Loucy (cell line): ENCODE results near the gene CDH13.

ENCODE experiments used
- H2AFZ ChIP-seq: fragments of 200-600 bp; sonication (generic); 2 replicates; pipeline ENCODE4 v1.6.0; 2016; ENCODE audit warnings: antibody characterized with exemption, mild to moderate bottlenecking, low read length, moderate library complexity
- H3F3A ChIP-seq: fragments of 200-600 bp; 2 replicates; pipeline ENCODE4 v1.6.0; 2016; ENCODE audit warnings: antibody characterized with exemption, low read depth, mild to moderate bottlenecking
- H3K27me3 ChIP-seq: fragments of 200-600 bp; sonication (generic); 2 replicates; pipeline ENCODE4 v1.6.1; 2014; ENCODE audit warnings: low read length, mild to moderate bottlenecking; ENCODE audit not compliant: insufficient read depth, poor library complexity, severe bottlenecking
- H3K36me3 ChIP-seq: fragments of 200-600 bp; sonication (generic); 2 replicates; pipeline ENCODE4 v1.6.1; 2016; ENCODE audit warnings: low read length; ENCODE audit not compliant: insufficient read depth
- H3K4me1 ChIP-seq: fragments of 200-600 bp; sonication (generic); 2 replicates; pipeline ENCODE4 v1.5.1; 2014; ENCODE audit warnings: low read length, mild to moderate bottlenecking; ENCODE audit not compliant: insufficient read depth, poor library complexity, severe bottlenecking
- H3K4me2 ChIP-seq: fragments of 200-600 bp; sonication (generic); 2 replicates; pipeline ENCODE4 v1.6.0; 2014; ENCODE audit warnings: antibody characterized with exemption, low read length, low read depth, mild to moderate bottlenecking; ENCODE audit not compliant: poor library complexity, severe bottlenecking
- H3K4me3 ChIP-seq: fragments of 200-600 bp; sonication (generic); 2 replicates; pipeline ENCODE4 v1.5.1; 2014; ENCODE audit warnings: low read length, mild to moderate bottlenecking, mixed read lengths; ENCODE audit not compliant: poor library complexity, severe bottlenecking
- H3K79me2 ChIP-seq: fragments of 200-600 bp; sonication (generic); 2 replicates; pipeline ENCODE4 v1.6.1; 2014; ENCODE audit warnings: low read length; ENCODE audit not compliant: insufficient read depth
- H3K9ac ChIP-seq: fragments of 200-600 bp; sonication (generic); 2 replicates; pipeline ENCODE4 v1.6.0; 2014; ENCODE audit warnings: mild to moderate bottlenecking, low read depth, low read length, moderate library complexity; ENCODE audit not compliant: poor library complexity, severe bottlenecking
- H3K9me2 ChIP-seq: fragments of 200-600 bp; sonication (generic); replicated peaks from 2 replicates; pipeline ENCODE4 v1.6.1; 2016; ENCODE audit warnings: low read depth, low read length, mixed read lengths
- H3K9me3 ChIP-seq: fragments of 200-600 bp; sonication (generic); 2 replicates; pipeline ENCODE4 v1.6.1; 2014; ENCODE audit warnings: mild to moderate bottlenecking, antibody characterized with exemption, low read length, low read depth; ENCODE audit not compliant: insufficient read depth
- H4K20me1 ChIP-seq: fragments of 200-600 bp; sonication (generic); 2 replicates; pipeline ENCODE4 v1.6.0; 2014; ENCODE audit warnings: antibody characterized with exemption, low read length, mild to moderate bottlenecking; ENCODE audit not compliant: insufficient read depth, poor library complexity, severe bottlenecking
- EZH2phosphoT487 ChIP-seq: fragments of 200-600 bp; IDR thresholded peaks from 2 replicates; pipeline ENCODE4 v1.6.1; 2018; ENCODE audit warnings: antibody characterized with exemption, mild to moderate bottlenecking, moderate library complexity, borderline replicate concordance
- TF ChIP-seq, protein P1 (sequence below): fragments of 200-600 bp; sonication (generic); conservative IDR thresholded peaks from 2 replicates; pipeline ENCODE4 v1.5.1; 2014; ENCODE audit warnings: mild to moderate bottlenecking, antibody characterized with exemption, low read length

CDH13 gene

DNA sequence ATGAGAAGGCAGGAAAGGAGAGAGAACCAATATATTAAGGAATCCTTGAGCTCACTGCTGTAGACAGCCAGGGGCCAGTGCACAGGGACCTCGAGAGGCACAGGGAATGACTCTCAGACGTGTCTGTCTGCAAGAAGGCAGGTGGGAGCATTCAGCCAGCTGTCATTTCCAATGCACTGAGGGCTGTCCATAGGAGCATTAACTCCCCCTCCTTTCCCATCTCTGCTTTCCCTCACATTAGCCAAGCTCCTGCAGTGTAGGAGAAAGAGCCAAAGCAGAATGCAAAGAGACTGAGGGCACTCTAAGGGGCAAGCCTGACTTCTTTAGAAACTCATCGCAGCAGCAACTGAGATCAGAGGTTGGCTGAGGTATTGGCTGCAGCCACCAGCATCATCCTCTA is 218.3 kb downstream of the CDH13 start:
- Histone ChIP-seq H3K79me2 (no peaks in the 10 kb centered on the region), H3F3A (no peaks in the 10 kb centered on the region), H3K4me3 (no peak overlapping the region), H2AFZ (no peak overlapping the region), H3K27me3 (no peaks in the 10 kb centered on the region), H3K4me2 (no peak overlapping the region), H3K9me2 (no peaks in the 10 kb centered on the region), H3K4me1 (no peaks in the 10 kb centered on the region), H3K9ac (no peak overlapping the region), H3K36me3 (no peaks in the 10 kb centered on the region), H4K20me1 (no peaks in the 10 kb centered on the region), H3K9me3 (no peaks in the 10 kb centered on the region; the same call in 1 of the 2 replicates)
- no peak for TF ChIP-seq EZH2phosphoT487
- TF ChIP-seq, protein P1, sequence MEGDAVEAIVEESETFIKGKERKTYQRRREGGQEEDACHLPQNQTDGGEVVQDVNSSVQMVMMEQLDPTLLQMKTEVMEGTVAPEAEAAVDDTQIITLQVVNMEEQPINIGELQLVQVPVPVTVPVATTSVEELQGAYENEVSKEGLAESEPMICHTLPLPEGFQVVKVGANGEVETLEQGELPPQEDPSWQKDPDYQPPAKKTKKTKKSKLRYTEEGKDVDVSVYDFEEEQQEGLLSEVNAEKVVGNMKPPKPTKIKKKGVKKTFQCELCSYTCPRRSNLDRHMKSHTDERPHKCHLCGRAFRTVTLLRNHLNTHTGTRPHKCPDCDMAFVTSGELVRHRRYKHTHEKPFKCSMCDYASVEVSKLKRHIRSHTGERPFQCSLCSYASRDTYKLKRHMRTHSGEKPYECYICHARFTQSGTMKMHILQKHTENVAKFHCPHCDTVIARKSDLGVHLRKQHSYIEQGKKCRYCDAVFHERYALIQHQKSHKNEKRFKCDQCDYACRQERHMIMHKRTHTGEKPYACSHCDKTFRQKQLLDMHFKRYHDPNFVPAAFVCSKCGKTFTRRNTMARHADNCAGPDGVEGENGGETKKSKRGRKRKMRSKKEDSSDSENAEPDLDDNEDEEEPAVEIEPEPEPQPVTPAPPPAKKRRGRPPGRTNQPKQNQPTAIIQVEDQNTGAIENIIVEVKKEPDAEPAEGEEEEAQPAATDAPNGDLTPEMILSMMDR = no peak

DNA sequence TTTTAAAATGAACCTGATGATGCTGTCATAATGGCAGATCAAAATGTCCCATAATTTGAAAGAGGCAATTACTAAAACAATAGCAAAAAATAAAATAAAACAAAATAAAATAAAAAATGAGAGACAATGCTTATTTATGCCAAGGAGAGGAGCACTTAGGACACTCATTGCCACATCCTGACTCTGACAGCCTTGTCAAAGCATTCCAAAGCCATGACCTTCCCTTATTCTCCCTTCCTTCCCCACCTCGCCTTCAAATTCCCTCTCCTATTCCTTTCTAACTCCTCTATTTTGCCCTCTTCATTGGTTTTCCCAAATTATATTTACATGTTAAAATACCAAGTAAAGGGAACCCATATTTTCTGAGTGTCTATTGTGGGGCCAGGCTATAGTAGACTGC is 220.0 kb downstream of the CDH13 start:
- H3K36me3 ChIP-seq = no peaks in the 10 kb centered on the region

DNA sequence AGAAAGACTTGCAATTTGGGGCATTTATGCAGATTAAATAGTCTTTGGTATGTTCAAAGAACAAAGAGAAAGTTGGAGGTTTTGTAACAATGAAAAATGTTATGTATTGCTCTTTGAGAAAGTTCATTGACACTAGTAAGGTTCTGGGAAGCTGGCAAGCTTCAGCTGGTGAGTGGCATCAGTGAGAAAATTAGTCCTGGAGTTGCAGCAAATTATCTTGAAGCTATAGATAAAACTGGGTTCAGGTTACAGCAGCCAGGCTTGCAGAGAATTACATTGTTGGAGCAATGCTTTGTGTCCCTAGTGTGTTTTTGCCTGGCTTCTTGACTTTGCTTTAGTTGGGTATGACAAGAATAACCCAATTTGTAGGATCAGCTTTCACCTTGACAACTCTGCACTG is 221.2 kb downstream of the CDH13 start:
- H3K27me3 ChIP-seq = no peaks in the 10 kb centered on the region
- no peak overlapping the region for H3K4me2 ChIP-seq
- H3K4me1 ChIP-seq = no peaks in the 10 kb centered on the region
- H3K9me3 ChIP-seq = no peaks in the 10 kb centered on the region
- no peaks in the 10 kb centered on the region for H3K36me3 ChIP-seq
- H3K79me2 ChIP-seq = no peaks in the 10 kb centered on the region
- no peaks in the 10 kb centered on the region for H4K20me1 ChIP-seq
- H3K4me3 ChIP-seq = no peak overlapping the region
- H2AFZ ChIP-seq = no peak overlapping the region
- no peaks in the 10 kb centered on the region for H3F3A ChIP-seq
- H3K9ac ChIP-seq = no peak overlapping the region
- TF ChIP-seq, protein P1 = no peak
- TF ChIP-seq EZH2phosphoT487 = no peak
- no peaks in the 10 kb centered on the region for H3K9me2 ChIP-seq

More for the DNA sequence above, 220.0 kb downstream of the CDH13 start:
- Histone ChIP-seq H3K9ac (no peak overlapping the region), H3K4me3 (no peak overlapping the region), H3K27me3 (no peaks in the 10 kb centered on the region), H3K4me2 (no peak overlapping the region), H3F3A (no peaks in the 10 kb centered on the region), H3K79me2 (no peaks in the 10 kb centered on the region), H3K4me1 (no peaks in the 10 kb centered on the region), H2AFZ (no peak overlapping the region), H3K9me3 (no peaks in the 10 kb centered on the region), H3K9me2 (no peaks in the 10 kb centered on the region), H4K20me1 (no peaks in the 10 kb centered on the region)
- TF ChIP-seq EZH2phosphoT487 = no peak
- TF ChIP-seq, protein P1 = no peak
